Left colon (tissue), 2 donors: Measurements from ENCODE around the gene CD200. TPM values are rescaled to one million over a fixed set of nuclear protein-coding genes. Genes with fewer than 3 reads are reported as not detected.

ENCODE experiments used
- ATAC-seq: fragments of 200-7000 bp; cut with Tn5 transposase; one replicate; pipeline ENCODE4 v1.9.1; 2020; ENCODE audit warnings: mild to moderate bottlenecking, moderate library complexity
- DNase-seq, 2 donors: peaks; one replicate each; pipeline ENCODE4 v3.0.0-alpha.2; 2020
- intact Hi-C, 2 donors: fragments of 100-400 bp; cut with DNase I in 1 of 2; cut with micrococcal nuclease in 1 of 2; formaldehyde crosslinking; loops; one replicate each; pipeline versions ENCODE4 v1.11.2 to v1.14.0; 2022; cut with DNase I, micrococcal nuclease
- total RNA-seq, 2 donors: library from RNA; stranded (reverse); fragmentation: NEBNext Ultra II Directional; extraction: Animal tissue kit (Norgen Biotek cat#: 25700); gene quantifications; one replicate each; pipeline ENCODE4 v1.2.1, GENCODE V29; 2021
- donor health status: DM: no; HTN: no; CAD: no.
- donor health status: DM: yes; HTN: yes; CAD: no.

Gene CD200
- total RNA-seq, 2 donors from 2014 or later = 4.6 to 4.9 TPM

GRCh38 chr3:112321867-112322652, 10.9 kb upstream of the CD200 start:
- DNase-seq = no peak
- peak; percentile 89 for ATAC-seq
- intact Hi-C loops = no loop called here

DNA sequence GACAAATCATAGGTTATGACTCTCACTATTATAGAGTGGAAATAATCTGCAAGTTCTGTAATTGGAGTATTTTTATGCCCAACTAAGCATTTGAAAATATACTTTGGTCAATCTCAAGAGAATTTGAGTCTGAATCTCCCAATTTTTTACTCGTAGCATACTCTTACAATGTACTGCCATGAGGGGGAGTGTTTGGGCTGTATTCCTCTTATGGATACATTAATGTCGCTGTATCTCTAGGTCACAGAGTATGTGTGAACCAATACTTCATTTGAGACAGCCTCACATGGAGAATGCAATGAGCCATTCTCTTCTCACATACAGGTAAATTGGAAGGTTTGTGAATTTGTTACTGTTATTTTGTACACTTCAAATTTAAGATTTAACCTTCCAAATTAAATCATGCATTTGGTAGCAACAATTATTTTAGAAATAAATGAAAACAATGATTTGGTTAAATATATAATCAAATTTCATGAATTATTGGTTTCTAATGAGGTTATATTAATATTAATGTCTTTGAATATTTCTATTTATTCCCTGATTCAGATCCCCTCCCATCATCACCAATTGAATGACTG, 5.5 kb upstream of the CD200 start:
- no peak for DNase-seq
- intact Hi-C loops = loop anchor here in 1 of 2 donors (2.0 kb wide), 1 partner anchor 191 kb away; no protein-coding TSS in a partner anchor
- ATAC-seq = peak; percentile 100

GRCh38 chr3:112331851-112332250, 1.1 kb upstream of the CD200 start:
- DNase-seq = no peak
- intact Hi-C loops = no loop called here
- ATAC-seq = no peak

- DNase-seq = peak in 1 of 2 donors; percentile 25
- intact Hi-C loops = no loop called here
- ATAC-seq = peak; percentile 58
Measured at GRCh38 chr3:112333381-112334317, 693 bp downstream of the CD200 start.

DNA sequence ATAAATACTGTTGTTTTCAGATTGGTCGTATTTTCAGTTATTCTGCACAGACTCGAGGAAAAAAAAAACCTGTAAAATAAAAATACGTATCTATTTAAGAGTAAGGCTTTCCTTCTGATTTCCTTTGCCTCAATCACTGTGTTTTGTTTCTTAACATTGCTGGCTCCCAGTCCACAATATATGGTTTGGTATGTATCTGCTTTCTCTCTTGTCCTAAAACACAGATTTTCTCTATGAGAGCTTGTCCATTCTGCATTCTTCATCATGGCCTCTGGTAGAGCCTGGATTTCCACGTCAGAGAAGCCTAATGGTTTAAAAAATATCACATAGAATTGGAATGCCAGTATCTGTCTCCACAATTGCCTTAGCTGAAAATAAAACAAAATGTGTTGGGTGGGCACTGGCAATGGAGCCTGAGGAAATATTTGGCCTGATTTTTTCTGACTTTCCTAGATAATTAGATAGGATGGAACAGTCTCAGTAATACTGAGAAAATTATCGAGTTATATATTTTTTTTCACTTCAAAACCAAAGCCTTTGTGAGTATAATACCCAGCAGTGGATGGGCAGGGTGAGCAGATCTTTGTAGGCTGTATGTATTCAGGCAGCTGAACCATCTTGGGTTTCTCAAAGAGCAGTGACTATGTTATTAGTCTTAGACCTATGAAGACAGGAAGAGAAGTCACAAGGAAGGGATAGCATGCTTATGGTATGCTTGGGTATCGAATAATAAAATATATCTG, 1.9 kb downstream of the CD200 start:
- no peak for ATAC-seq
- intact Hi-C loops = no loop called here
- DNase-seq = no peak

- ATAC-seq (no peak), DNase-seq (no peak)
- intact Hi-C loops = no loop called here
Measured at GRCh38 chr3:112335434-112335781, 2.5 kb downstream of the CD200 start.

GRCh38 chr3:112338021-112338726, 5.2 kb downstream of the CD200 start:
- DNase-seq (no peak), ATAC-seq (no peak)
- intact Hi-C loops = no loop called here

DNA sequence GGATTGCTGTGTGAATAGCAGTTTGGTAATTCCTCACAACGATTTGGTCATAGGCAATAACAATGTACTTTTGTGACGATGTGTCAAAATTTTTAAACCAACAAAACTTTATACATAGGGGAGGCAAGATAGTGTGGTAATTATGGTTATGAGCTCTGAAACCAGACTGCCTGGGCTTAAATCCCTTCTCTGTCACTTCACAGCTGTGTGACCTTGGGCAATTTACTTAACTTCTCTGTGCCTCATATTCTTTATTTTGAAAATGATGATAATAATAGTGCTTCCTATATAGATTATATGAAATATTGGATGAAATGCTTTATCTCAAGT, 5.7 kb downstream of the CD200 start:
- DNase-seq (no peak), ATAC-seq (no peak)
- intact Hi-C loops = no loop called here

DNA sequence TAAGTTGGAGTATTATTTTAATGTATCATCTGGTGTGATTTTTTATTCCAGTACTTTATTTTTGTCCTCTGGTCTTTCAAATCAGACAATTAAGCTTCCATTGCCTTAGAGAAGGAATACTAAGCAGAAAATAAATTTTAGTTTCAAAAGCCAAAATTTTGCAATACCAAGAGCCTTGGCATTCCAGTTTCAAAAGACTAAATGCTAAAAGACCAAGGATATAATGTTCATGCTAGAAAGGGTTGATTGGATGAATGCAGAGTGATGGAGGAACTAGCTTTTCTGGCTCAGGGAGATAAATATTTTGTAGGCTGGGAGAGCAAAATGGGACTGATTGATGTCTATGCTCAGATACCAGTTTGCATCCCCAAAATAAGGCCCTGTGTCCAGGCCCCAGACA, 6.2 kb downstream of the CD200 start:
- ATAC-seq (no peak), DNase-seq (no peak)
- intact Hi-C loops = no loop called here

DNA sequence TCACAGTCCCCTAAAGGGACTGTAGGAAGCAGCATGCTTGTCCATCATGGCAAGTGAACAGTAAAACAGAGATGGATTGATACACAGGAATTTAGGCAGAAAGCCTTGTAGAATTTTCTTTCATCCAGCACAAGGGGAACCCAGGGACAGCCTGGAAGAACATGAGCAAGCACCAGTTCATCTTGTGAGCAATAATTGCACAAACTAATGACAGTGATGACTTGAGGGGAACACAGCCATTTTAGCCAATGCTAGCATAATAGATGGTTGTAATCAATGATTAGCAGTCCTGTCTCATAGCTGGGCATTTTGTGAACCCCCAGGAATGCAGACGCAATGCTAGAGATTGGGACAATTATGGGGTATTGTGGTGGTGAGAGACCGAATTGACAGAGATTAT, 6.7 kb downstream of the CD200 start:
- ATAC-seq (no peak), DNase-seq (no peak)
- intact Hi-C loops = no loop called here

GRCh38 chr3:112341386-112341785, 8.4 kb downstream of the CD200 start:
- ATAC-seq = no peak
- intact Hi-C loops = no loop called here
- no peak for DNase-seq

DNA sequence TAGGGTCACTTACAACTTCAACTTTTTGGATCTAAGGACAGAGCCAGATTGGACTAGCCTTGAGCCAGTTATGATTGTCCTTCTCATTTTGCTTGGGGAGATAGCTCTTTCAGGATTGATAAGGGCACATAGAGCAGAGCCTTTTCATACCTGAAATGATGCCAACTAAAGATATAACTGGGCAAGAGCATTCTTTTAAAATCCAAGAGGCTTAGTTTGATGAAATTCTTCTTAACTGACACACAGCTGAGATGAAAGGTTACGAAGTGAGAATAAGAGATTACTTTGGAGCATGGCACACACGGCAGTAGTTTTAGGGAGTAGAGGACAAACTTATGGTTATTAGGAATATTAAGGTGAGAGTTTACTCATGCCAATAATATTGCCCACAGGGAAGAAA, 12.7 kb downstream of the CD200 start:
- DNase-seq (no peak), ATAC-seq (no peak)
- intact Hi-C loops = no loop called here

DNA sequence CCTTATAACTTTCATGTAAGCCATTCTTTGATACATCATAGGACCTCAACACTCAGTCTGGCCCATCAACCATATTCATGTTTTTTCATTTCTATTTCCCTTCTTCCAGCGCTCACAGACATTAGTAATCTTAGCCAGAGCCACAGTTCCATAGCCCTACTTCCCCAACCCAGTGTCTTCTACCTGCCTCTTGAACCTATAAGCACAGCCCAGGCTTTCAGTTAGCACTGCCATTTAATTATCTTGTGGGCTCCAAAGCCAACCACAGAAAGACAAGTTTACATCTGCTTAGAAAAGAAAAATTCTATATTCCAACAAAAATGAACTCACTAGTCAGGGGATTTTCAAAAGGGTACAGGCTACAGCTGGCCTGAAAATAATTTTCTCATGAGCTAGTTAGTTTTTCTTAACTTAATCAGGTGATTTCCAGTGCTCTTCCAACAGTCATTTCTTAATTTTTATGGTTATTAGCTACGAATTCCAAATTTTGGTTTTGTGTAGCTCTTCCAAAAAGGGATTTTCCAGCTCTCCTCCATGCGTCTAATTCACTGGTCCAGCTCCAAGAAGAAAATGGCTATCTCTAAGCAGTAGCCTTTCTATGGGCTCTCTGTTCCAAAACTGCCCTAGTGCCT, 13.7 kb downstream of the CD200 start:
- no peak for ATAC-seq
- no peak for DNase-seq
- intact Hi-C loops = no loop called here

- DNase-seq = no peak
- intact Hi-C loops = no loop called here
- ATAC-seq = no peak
Measured at GRCh38 chr3:112348943-112349342, 16.0 kb downstream of the CD200 start.

- intact Hi-C loops = no loop called here
- ATAC-seq (no peak), DNase-seq (no peak)
Measured at GRCh38 chr3:112349557-112349956, 16.6 kb downstream of the CD200 start.

- no peak for ATAC-seq
- DNase-seq = no peak
- intact Hi-C loops = no loop called here
Measured at GRCh38 chr3:112350018-112350810, 17.3 kb downstream of the CD200 start.

- ATAC-seq (no peak), DNase-seq (no peak)
- intact Hi-C loops = no loop called here
Measured at GRCh38 chr3:112351036-112351435, 18.1 kb downstream of the CD200 start.
